HS-5 (cell line): ENCODE data around the gene NINJ2.

Experiments used
- DNase-seq: peaks from one replicate; pipeline ENCODE4 v3.0.0-alpha.2; 2012; ENCODE audit warnings: low read depth

Gene NINJ2

DNA sequence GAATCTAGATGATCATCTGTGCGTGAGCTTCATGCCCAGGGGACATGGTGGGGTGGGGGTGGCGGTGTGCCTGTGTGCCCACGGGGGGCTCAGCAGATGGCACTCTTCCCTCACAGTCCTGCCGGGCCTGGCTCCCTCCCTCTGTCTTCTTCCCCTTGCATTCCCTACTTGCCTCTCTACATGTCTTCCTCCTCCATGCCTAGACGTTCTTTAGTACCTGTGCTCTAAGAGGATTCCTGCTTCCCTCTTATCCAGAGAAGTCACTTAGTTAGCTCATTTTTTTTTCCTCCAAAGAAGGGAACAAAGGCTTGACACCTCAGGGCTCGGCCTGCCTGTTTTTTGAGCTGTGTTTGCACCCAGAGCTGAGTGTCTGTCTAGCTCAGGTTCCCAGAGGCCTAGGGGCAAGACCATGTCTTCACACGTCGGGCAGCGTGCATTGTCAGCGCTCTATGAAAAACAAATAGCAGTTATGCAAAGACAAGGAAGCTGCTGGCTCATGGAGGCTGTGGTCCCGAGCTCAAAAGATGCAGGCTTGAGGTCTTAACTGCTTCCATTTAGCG is 48.8 kb downstream of the NINJ2 start:
- DNase-seq, result no peak

DNA sequence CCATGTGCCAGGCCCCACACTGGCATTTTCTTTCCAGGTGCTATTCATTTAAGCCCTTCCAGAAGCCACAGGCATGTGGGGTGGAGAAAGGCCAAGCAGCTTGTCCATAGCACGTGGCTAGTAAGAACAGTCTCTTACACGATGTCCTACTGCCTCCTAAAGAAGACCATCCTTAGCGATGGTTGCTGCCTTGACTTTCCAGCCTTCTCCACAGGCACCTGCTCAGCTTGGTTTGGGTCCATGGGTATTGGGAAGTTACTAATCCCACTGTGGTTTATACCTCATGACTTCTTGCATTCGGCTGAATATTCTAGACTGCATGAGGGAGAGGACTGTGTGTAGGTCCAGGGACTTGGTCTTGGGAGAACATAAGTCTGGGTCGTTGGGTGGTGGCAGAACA is 49.2 kb downstream of the NINJ2 start:
- DNase-seq, result no peak

DNA sequence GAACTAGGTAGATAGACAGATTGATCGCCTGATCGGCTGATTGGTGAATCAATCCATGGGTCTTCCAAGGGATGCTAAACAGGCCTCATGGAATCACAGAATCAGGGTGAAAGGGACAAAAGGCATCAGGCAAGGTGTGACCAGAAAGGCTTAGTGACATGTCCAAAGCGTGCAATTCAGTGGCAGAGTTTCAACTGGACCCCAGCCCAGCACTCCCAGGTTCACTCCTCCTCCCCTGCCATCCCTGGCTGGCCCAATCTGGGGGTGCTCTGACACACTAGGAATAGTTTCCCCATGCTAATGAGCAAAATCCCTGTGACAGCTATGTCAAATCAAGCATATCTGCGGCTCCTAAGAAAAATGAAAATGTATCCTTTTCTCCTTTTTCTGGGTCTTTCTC is 50.4 kb downstream of the NINJ2 start:
- DNase-seq, result no peak

DNA sequence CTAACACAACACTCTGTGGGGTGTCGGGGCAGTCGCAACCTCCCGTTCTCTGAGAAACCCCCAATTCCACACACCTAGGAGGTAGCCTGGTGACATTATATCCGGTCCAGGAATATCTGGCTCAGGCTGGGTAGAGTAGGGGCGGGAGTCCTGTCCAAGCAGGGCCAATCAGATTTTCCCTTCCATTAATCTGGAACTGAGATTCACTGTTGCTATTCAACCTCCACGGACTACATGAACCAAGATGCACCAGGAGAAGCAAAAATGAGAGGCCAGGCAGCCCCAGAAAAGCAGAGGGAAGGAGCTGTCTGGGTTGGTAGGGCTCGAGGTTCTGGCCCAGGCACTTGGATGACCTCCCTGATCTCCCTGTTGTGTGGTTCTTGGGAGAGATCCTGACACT is 51.0 kb downstream of the NINJ2 start:
- DNase-seq, result no peak

DNA sequence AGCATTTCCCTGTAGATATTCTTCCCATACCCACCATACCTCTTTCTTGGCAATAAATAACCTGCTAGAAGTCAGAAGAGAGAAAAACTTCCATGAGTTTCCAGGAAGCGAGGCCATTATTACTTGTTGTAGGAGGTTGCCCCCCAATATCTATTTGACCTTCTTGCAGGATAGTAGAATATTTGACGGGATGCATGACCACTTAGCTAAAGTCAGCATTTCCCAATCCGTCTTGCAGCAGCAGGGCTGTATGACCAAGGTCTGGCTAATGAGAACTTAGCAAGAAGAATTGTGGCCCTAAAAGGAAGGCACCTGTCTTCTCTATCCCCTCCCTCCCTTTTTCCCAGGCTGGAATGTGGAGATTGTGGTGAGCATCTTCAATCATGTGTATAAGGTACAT is 51.5 kb downstream of the NINJ2 start:
- no peak for DNase-seq

DNA sequence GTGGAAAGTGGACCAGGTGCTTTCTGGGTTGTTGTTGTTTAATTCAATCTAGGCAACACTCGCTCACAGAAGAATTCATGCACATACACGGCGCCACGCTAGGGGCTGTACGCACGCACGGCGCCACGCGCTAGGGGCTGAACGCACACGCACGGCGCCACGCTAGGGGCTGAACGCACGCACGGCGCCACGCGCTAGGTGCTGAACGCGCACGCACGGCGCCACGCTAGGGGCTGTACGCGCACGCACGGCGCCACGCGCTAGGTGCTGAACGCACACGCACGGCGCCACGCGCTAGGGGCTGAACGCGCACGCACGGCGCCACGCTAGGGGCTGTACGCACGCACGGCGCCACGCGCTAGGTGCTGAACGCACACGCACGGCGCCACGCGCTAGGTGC is 54.3 kb downstream of the NINJ2 start:
- DNase-seq, result no peak

DNA sequence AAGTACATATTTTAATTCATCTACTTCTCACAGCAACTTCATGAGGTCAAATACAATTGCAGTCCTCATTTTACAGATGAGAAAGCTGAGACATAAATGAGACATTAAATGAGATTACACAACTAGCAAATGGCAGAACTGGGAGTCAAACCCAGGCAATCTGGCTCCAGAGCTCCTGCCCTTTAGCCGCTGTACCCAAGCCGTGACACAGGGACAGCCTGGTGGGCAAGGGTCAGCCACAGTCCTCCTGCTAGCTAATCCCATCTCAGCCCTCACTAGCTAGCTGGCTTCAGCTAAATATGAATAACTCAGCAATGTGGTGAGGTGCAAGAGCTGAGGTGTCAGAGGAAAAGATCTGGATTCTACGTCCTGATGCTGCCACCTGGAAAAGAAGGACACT is 54.8 kb downstream of the NINJ2 start:
- no peak for DNase-seq

DNA sequence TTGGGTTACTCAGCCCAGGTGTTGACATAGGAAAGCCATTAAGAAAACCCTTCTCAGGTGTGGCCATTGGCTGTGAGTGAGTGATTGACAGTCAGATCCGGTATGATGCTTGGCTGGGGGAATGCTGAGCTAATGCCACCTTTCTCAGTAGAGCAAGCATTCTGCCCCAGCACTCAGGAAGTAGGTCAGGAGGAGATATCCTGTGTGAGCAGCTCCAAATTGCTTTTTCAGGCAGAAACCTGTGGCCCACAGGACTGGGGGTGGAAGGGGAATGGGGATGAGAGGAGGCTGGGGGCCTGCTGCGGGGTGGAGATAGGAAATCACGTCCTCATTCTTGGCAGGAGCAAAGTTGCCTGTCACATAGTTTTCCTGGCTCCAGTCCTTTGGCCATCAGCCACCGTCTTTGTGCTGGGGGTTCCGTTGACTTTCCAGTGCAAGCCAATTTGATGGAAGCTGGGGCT is 55.7 kb downstream of the NINJ2 start:
- DNase-seq, result no peak

DNA sequence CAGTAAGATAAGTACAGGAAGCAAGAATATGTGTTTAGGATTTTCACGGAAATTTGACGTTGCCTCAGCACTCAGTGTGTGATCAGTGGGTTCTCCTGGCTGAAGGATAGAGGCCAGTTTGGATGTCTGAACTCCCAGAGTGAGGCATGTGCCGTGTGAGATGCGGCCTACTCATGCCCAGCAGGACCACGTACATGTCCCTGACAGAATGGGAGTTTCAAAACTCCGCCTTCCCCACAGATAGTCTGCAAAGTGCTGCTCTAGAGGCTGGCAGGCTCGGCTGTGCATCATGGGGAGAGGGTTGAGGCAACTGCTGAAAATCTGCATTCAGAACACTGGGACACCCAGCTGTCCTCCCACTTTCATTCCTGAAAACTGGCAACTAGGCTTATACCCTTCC is 58.3 kb downstream of the NINJ2 start:
- DNase-seq, result no peak

DNA sequence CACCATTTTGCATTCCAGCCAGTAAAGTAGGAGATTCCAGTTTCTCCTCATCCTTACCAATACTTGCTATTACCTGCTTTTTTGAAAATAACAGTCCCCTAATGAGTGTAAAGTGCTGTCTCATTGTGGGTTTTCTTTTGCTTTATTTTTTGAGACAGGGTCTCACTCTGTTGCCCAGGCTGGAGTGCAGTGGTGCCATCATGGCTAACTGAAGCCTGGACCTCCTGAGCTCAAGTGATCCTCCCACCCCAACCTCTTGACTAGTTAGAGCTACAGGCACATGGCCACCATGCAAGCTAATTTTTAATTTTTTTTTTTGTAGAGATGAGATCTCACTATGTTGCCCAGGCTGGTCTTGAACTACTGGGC is 60.6 kb downstream of the NINJ2 start:
- no peak for DNase-seq

DNA sequence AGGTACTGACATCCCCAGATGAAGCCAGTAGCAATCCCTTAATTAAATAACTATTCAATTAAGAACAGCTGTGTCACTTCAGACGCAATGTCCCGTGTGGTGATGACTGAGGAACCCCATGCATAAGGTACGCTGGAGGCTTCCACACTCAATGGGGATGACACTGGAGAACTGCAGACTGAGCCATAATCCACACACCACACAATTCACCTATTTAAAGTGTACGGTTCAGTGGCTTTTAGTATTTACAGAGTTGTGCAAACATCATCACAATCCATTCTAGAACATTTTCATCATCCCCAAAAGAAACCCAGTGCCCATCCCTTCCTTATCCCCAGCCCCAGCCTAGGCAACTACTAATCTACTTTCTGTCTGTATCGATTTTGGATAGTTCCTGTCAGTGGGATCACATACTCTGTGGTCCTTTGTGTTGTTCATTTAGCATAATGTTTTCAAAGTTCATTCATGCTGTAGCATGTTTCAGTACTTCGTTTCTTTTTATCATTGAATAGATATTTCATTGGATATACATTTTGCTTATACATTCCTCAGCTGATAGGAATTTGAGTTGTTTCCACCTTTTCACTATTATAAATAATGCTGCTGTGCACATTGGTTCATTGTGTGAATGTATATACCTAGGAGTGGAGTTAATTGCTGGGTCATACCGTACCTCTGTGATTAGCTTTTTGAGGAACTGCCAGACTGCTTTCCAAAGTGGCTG is 61.1 kb downstream of the NINJ2 start:
- no peak for DNase-seq

DNA sequence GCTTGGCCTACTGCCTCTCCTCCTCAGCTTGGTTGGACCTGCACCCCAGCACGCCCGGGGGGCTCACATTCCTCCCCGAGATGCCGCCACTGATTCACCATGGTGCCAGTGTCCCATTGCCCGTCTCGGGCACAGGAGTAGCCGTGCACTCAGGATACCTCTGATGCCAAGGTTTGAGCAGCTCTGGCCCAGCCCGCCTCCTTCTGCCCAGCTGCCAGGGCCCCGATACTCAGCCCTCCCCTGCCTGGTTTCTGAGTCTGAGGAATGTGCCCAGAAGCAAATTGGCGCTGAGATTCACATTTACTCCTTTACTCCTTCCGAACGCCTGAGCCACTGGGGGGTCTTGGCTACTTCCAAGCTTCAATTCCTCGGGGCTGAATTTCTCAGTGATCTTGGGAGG is 63.5 kb downstream of the NINJ2 start:
- no peak for DNase-seq

DNA sequence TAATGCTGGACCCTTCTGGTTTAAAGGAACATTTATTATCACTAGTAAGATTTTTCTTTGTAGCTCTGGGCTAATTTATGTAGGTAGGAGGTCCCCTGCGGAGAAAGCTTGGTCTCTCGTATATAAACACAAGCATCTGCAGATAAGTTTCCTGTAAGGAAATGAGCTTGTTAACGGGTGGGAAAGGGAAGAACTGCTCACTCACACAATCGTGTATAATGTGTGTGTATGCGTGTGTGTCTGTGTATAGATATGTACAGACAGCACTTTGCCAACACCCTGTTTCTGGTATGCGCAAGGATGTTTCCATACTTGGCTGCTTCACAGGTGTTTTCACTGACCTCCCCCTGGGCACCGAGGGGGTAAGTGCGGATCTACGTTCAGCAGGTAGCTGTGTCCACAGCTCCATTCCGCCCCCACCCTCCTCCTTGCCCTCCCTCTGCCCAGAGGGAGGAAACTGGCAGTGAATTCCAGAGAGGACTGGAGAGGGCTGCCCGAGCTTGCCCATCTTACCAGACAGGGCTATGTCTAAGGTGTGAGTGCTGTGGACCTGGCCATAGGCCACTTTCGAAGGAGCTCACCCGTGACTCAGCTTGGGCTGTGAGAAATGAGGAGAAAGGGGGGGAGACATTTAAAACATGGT is 65.2 kb downstream of the NINJ2 start:
- DNase-seq, result no peak

DNA sequence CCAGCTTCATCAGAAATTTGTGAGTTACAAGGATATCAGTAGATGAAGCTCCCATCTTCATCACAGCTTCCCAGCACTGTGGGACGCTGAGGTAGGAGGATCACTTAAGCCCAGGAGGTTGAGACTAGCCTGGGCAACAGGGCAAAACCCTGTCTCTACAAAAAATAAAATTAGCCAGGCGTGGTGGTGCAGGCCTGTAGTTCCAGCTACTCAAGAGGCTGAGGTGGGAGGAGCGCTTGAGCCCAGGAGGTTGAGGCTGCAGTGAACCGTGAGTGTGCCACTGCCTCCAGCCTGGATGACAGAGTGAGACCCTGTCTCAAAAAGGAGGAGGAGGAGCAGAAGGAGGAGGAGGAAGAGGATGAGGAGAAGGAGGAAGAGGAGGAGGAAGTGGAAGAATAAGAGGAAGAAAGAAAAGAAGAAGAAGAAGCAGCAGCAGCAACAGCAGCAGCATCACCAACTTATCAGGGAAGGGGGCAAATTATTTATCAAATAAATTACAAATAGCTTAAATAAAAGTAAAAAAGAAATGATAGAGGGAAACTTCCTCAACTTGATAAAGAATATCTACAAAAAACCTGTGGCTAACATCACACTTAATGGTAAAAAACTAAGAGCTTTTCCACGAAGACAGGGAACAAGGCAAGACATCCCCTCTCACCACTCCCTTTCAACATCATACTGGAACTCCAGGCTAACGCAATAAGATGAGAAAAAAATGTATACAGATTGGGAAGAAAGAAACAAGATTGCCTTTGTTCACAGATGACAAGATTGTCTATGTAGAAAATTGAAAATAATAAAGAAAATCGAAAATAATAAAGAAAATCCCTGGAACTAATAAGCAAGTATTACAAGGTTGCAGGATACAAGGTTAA is 69.6 kb downstream of the NINJ2 start:
- DNase-seq, result no peak

DNA sequence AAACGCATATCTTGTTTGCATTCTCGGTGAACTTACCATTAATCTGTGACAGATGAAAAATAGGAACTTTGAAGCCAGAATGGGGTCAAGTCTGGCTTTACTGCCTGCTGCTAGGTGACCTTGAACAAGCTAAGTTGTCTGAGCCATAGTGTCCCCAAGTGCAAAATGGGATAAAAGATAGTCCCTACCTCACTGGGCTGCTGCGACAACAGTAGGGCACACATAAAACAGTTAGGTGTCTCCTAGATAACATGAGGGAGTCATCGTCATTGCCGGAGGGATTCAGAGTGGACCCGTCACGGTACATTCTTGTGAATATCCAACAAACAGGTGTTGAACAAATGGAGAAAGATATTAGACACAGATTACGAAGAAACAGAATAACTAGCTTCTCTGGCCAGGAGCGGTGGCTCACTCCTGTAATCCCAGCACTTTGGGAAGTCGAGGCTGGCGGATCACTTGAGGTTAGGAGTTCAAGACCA is 71.2 kb downstream of the NINJ2 start:
- no peak for DNase-seq

DNA sequence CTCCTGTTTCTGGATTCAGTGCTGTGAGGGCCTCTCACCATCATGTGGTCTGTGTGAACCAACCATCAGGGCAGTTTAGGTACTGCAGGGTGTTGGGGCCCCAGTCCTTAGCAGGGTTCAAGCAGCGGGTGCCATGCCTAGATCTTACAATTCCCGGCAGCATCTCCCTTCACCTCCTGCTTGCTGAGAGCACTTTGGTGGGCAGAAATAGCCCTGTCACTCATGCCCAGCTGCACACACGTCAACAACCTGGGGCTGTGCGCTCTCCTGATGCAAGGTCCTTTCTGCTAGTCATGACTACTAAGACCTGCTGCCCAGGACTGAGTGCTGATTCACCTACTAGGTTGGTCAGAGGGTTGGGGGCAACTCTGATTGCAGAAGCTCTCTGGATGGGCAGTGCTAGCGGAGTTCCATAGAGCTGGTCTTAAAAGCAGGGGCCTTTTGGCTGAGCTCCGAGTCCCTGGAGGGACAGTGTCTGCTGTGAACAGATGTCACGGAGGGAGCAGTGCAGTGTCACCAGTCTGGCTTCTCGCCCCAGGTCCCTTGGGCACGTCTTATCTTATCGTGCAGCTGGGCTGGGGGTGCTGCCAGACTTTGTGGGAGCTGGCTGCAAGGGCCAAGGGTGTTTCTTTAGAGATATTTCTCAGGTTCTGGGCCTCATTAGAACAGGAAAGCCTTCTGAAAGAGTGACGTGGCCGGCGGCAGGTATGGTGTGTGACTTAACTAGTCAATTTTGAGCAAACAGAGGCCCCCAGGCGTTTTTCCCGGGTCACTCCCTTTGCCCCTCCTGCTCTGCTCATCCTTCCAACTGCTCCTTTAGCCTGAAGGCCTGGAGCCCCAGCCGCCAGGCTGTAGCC is 71.8 kb downstream of the NINJ2 start:
- no peak for DNase-seq

DNA sequence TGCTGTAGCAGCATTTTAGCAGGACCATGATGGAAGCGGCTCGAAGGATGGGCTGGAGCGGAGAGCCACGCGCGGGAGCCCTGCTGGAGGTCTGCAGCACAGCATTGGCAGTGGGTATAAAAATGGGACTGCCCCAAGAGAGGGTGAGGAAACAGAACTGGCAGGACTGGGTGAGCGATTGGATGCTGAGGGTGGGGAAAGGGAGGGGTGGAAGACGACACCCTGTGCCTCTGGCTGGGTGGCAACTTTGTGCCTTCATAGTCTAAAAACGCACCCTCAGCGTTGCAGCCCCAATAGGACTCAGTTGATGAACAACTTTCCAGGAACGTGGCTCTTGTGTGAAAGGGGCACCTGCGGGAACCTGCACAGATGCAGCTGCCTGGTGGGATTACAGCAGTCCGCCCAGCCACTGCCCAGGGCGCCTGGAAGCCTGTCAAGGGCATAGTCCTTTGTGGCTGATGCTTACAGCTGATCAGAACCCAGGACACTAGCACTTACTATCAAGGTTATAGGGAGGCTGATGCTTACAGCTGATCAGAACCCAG is 73.0 kb downstream of the NINJ2 start:
- no peak for DNase-seq

DNA sequence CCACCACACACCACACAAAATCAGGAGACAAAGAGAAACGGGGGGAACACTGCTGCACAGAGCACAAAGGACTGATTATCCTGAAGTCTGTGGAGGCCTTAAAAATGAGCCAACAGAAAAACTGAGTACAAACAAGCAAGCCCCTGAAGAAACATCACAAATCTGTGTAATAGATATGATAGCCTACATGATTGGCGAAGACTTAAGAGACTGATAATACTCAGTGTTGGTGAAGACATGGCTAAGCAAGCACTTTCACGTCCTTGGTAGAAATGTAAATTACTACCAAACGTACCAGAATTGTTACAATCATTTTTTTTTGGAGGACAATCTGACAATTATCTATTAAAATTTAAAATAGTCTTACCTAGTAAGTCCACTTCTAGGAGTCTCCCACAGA is 74.6 kb downstream of the NINJ2 start:
- no peak for DNase-seq

DNA sequence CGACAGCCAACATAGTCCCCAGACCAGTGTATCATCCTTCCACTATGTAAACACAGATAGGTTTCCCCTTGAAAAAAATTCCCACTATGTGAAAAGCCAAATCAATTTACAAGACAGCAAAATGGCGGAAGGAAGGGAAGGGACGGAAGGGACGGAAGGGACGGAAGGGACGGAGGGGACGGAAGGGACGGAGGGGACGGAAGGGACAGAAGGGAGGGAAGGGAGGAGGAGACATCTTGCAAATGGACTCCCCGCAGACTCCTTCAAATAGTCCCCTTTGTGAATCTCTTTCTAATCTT is 75.3 kb downstream of the NINJ2 start:
- DNase-seq, result no peak

DNA sequence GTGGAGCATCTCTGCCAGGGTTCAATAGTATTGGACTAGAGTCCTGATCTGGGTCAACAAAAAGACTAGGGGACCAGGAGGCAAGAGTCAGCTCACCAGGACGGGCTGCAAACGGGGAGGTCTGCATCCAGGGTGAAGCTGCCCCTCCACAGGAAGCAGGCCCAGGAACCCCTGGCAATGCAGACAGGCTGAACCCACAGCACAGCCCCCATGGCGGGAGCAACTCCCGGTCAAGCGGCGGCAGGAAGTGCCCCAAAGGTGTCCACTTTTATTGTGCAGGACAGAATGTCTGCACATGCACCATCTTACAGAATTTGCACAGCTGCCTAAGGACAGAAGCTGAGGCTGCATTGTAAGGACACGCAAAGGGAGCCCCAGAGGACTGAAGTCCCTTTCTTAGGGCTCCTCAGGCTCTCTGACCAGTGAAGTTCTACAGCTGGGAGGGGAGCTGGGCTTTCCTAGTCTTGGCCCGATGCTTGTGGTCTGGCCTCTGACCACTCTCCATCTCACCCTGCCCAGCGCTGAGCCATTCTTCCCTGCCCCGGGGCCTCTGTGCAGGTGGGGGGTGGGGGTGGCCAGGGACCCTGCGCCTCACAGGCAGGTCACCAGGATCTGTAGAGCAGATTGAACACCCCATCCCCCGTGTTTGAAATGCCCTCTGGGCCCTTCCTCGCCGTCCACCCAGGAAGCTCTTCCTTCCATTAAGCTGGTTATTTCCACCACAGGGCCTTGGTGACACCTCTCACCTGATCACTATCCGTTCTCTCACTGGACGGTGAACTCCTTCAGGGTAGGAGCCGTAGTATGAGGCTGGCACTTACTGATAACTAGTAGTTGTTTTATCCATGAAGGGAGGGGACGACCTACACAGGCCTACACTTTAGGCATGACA is 75.9 kb downstream of the NINJ2 start:
- no peak for DNase-seq
